MM.1S (cell line): ENCODE measurements around the gene CACNA1C.

Experiments used
- CTCF ChIP-seq: fragments of 300-600 bp; sonication (generic); IDR thresholded peaks from 2 replicates; pipeline ENCODE4 v1.5.1; 2016; ENCODE audit warnings: antibody characterized with exemption, low read length, mixed read lengths
- EZH2 ChIP-seq: fragments of 300-600 bp; sonication (generic); optimal IDR thresholded peaks from 2 replicates; pipeline ENCODE3; 2017; ENCODE audit warnings: low read depth, mild to moderate bottlenecking, antibody characterized with exemption, low read length, mixed read lengths

- TF ChIP-seq CTCF (no peak), EZH2 (no peak)
Observed at GRCh38 chr12:2737656-2738241, 685.0 kb downstream of the CACNA1C start.
